SK-N-SH (cell line): Measurements from ENCODE around the gene GHDC. TPM values are rescaled to one million over a fixed set of nuclear protein-coding genes. Genes with fewer than 3 reads are reported as not detected.

Experiments
- CTCF ChIA-PET: fragments of 300-600, 350-600 bp; formaldehyde crosslinking; extraction: SDS; loops from one replicate; lab custom pipeline; 2021; lab: Yijun Ruan, JAX
- POLR2A ChIA-PET: fragments of 350-600 bp; sonication (Branson Sonifier 250); formaldehyde crosslinking; extraction: SDS; loops from one replicate; lab custom pipeline; 2020; ENCODE audit warnings: antibody characterized with exemption, inconsistent platforms; lab: Yijun Ruan, JAX
- DNase-seq: peaks from one replicate; pipeline ENCODE4 v3.0.0; 2012
- H2AFZ ChIP-seq: fragments of 200-600 bp; sonication (generic); 2 replicates; pipeline ENCODE4 v1.8.1; 2016; ENCODE audit warnings: antibody characterized with exemption, mild to moderate bottlenecking, low read depth
- H3F3A ChIP-seq: fragments of 200-600 bp; sonication (generic); replicated peaks from 2 replicates; pipeline ENCODE3; 2016; ENCODE audit warnings: antibody characterized with exemption, mild to moderate bottlenecking; ENCODE audit not compliant: insufficient read depth
- H3K27ac ChIP-seq, 2 experiments: fragments of 200-500 bp in 1 of 2; fragments of 200-600 bp in 1 of 2; sonication (Bioruptor generic) in 1 of 2; sonication (generic), shearing (Covaris generic) in 1 of 2; 2 replicates each; pipeline versions ENCODE4 v1.5.1 to v1.6.1; 2014 to 2016; ENCODE audit warnings: low read depth in 2 of 2, inconsistent platforms in 1 of 2, low read length in 1 of 2, mild to moderate bottlenecking in 1 of 2, mixed read lengths in 1 of 2
- H3K27me3 ChIP-seq: fragments of 200-600 bp; sonication (generic), shearing (Covaris generic); 2 replicates; pipeline ENCODE4 v1.6.1; 2016; ENCODE audit warnings: mixed run types; ENCODE audit not compliant: insufficient read depth
- H3K36me3 ChIP-seq, 2 experiments: fragments of 200-500 bp in 1 of 2; fragments of 200-600 bp in 1 of 2; sonication (Bioruptor generic) in 1 of 2; sonication (generic) in 1 of 2; replicated peaks in 1 of 2; 2 replicates each; pipeline versions ENCODE3 to v1.5.1; 2014 to 2016; ENCODE audit warnings: low read length in 1 of 2, mild to moderate bottlenecking in 1 of 2; ENCODE audit not compliant: insufficient read depth in 2 of 2, control insufficient read depth in 1 of 2
- H3K4me1 ChIP-seq, 2 experiments: fragments of 200-500 bp in 1 of 2; fragments of 200-600 bp in 1 of 2; sonication (Bioruptor generic) in 1 of 2; sonication (generic), shearing (Covaris generic) in 1 of 2; 2 replicates each; pipeline versions ENCODE4 v1.5.1 to v1.6.1; 2014 to 2016; ENCODE audit warnings: low read depth in 1 of 2, low read length in 1 of 2, mixed run types in 1 of 2; ENCODE audit not compliant: insufficient read depth in 2 of 2, control insufficient read depth in 1 of 2
- H3K4me2 ChIP-seq: fragments of 200-600 bp; sonication (generic), shearing (Covaris generic); 2 replicates; pipeline ENCODE4 v1.6.1; 2017; ENCODE audit warnings: mixed run types
- H3K4me3 ChIP-seq, 2 experiments: fragments of 200-500 bp in 1 of 2; fragments of 200-600 bp in 1 of 2; sonication (Bioruptor generic) in 1 of 2; sonication (generic), shearing (Covaris generic) in 1 of 2; 2 replicates each; pipeline versions ENCODE4 v1.5.1 to v1.8.1; 2014 to 2016; ENCODE audit warnings: low read depth in 2 of 2, inconsistent platforms in 1 of 2, low read length in 1 of 2, mild to moderate bottlenecking in 1 of 2, mixed read lengths in 1 of 2, moderate library complexity in 1 of 2
- H3K79me2 ChIP-seq: fragments of 200-600 bp; sonication (generic); 2 replicates; pipeline ENCODE4 v1.8.1; 2017; ENCODE audit warnings: mild to moderate bottlenecking; ENCODE audit not compliant: insufficient read depth
- H3K9ac ChIP-seq: fragments of 200-600 bp; sonication (generic); 2 replicates; pipeline ENCODE4 v1.6.1; 2017; ENCODE audit warnings: mixed run types
- H3K9me2 ChIP-seq: fragments of 200-600 bp; sonication (generic); 2 replicates; pipeline ENCODE4 v1.6.1; 2017; ENCODE audit warnings: mixed run types
- H3K9me3 ChIP-seq: fragments of 200-600 bp; sonication (generic); 2 replicates; pipeline ENCODE4 v1.6.1; 2017; ENCODE audit warnings: mixed run types, mild to moderate bottlenecking, moderate library complexity
- H4K20me1 ChIP-seq: fragments of 200-600 bp; sonication (generic); 2 replicates; pipeline ENCODE4 v1.6.1; 2017; ENCODE audit warnings: mild to moderate bottlenecking, mixed run types; ENCODE audit not compliant: insufficient read depth
- ELF1 ChIP-seq: IDR thresholded peaks from 2 replicates; pipeline ENCODE4 v1.4.0; 2012
- EZH2phosphoT487 ChIP-seq: fragments of 200-600 bp; sonication (generic); IDR thresholded peaks from 2 replicates; pipeline ENCODE4 v1.6.1; 2017; ENCODE audit warnings: low read depth, mixed run types, mild to moderate bottlenecking, antibody characterized with exemption, moderate library complexity, borderline replicate concordance
- FOSL2 ChIP-seq: IDR thresholded peaks from 2 replicates; pipeline ENCODE4 v1.4.0; 2012; ENCODE audit warnings: low read depth, mild to moderate bottlenecking, moderate library complexity, borderline replicate concordance
- GABPA ChIP-seq: IDR thresholded peaks from 2 replicates; pipeline ENCODE4 v1.4.0; 2012; ENCODE audit warnings: low read depth, mild to moderate bottlenecking
- GATA2 ChIP-seq: sonication (generic); formaldehyde crosslinking; IDR thresholded peaks from 2 replicates; pipeline ENCODE4 v1.5.0; 2020; ENCODE audit warnings: mild to moderate bottlenecking, missing genetic modification reagents
- JUND ChIP-seq: IDR thresholded peaks from 2 replicates; pipeline ENCODE4 v1.4.0; 2012
- MAX ChIP-seq: IDR thresholded peaks from 2 replicates; pipeline ENCODE4 v1.4.0; 2012; ENCODE audit warnings: low read depth
- MEF2A ChIP-seq: IDR thresholded peaks from 2 replicates; pipeline ENCODE4 v1.4.0; 2012; ENCODE audit warnings: low read depth, borderline replicate concordance
- NFIC ChIP-seq: IDR thresholded peaks from 2 replicates; pipeline ENCODE4 v1.4.0; 2012; ENCODE audit warnings: borderline replicate concordance
- POLR2AphosphoS5 ChIP-seq: IDR thresholded peaks from 2 replicates; pipeline ENCODE4 v1.6.1; 2012; ENCODE audit warnings: low read depth, low read length
- RCOR1 ChIP-seq: fragments of 150-350 bp; IDR thresholded peaks from 2 replicates; pipeline ENCODE4 v1.6.1; 2017; ENCODE audit warnings: antibody characterized with exemption, low read length
- REST ChIP-seq: IDR thresholded peaks from 2 replicates; pipeline ENCODE4 v1.6.1; 2012; ENCODE audit warnings: mild to moderate bottlenecking, low read depth, low read length, moderate library complexity
- SIN3A ChIP-seq: IDR thresholded peaks from 2 replicates; pipeline ENCODE4 v1.6.1; 2012; ENCODE audit warnings: low read depth, mild to moderate bottlenecking, low read length, moderate library complexity, borderline replicate concordance
- TAF1 ChIP-seq: IDR thresholded peaks from 2 replicates; pipeline ENCODE4 v1.6.1; 2012; ENCODE audit warnings: low read depth, mild to moderate bottlenecking, low read length, moderate library complexity, borderline replicate concordance
- USF1 ChIP-seq: IDR thresholded peaks from 2 replicates; pipeline ENCODE4 v1.4.0; 2012; ENCODE audit warnings: low read depth, borderline replicate concordance
- WGBS: methylation state at CpG from one replicate; pipeline ENCODE4 v1.1.6; 2017; ENCODE audit warnings: low lambda C conversion rate; 5-methylcytosine and 5-hydroxymethylcytosine counted together
- polyA plus RNA-seq, 3 experiments: library from polyadenylated mRNA; depleted of rRNA; stranded (reverse); fragments of >200 nt; gene quantifications; 2 replicates each; pipeline ENCODE4 v1.2.3, GENCODE V29; 2012

The GHDC gene
- polyA plus RNA-seq, 1 of the 3 experiments (the other 2 are of a cell fraction), result 15.8 TPM

- Histone ChIP-seq H3K79me2 (no peaks in the 10 kb centered on the region), H3K36me3 (no peaks in the 10 kb centered on the region), H3K9me2 (no peaks in the 10 kb centered on the region), H2AFZ (no peak overlapping the region), H3K27ac (no peak overlapping the region), H3K9me3 (no peaks in the 10 kb centered on the region), H3K9ac (no peak overlapping the region), H3K4me2 (no peak overlapping the region), H4K20me1 (no peaks in the 10 kb centered on the region), H3F3A (no peaks in the 10 kb centered on the region), H3K4me3 (no peak overlapping the region), H3K27me3 (no peaks in the 10 kb centered on the region), H3K4me1 (peaks cover 0 to 12% of the 10 kb centered on the region in 2 experiments; a peak in 1 of 4 replicates)
- no peak for DNase-seq
- ChIA-PET CTCF (interaction anchor here (0.6 to 1.4 kb wide), 3 partner anchors 21 to 197 kb away, joined by 3 to 4 read pairs (median 3); no protein-coding TSS in a partner anchor), POLR2A (no interaction called here)
- TF ChIP-seq REST, result no peak
- TF ChIP-seq ELF1, result no peak
- no peak for TF ChIP-seq JUND
- no peak for TF ChIP-seq EZH2phosphoT487
- TF ChIP-seq GABPA, result no peak
- TF ChIP-seq POLR2AphosphoS5, result no peak
- no peak for TF ChIP-seq NFIC
- no peak for TF ChIP-seq RCOR1
- TF ChIP-seq SIN3A, result no peak
- TF ChIP-seq MEF2A, result no peak
- TF ChIP-seq USF1, result no peak
- TF ChIP-seq TAF1, result no peak
- no peak for TF ChIP-seq GATA2 (CRISPR knock-in tag)
- TF ChIP-seq FOSL2, result no peak
- no peak for TF ChIP-seq MAX
- 97% methylated on average over 7 of the region's 7 CpGs for WGBS
These were observed 33.8 kb downstream of the GHDC start for GRCh38 chr17:42160531-42160910.
